GM18507 (cell line): ENCODE data around the gene ELMO1.

ENCODE experiments used
- DNase-seq: peaks from one replicate; pipeline ENCODE4 v3.0.0; 2011; ENCODE audit warnings: low read depth; ENCODE audit not compliant: insufficient read length; ENCODE audit errors: extremely low spot score
- FAIRE-seq: peaks from 2 replicates; lab custom pipeline; 2011; peaks lifted over from hg19 to GRCh38; lab: Jason Lieb, UNC

ELMO1 gene

GRCh38 chr7:36964297-36964696 lies 484.4 kb downstream of the ELMO1 start:
- no peak for DNase-seq
- FAIRE-seq, result no peak

GRCh38 chr7:36962367-36962766 lies 486.3 kb downstream of the ELMO1 start:
- FAIRE-seq (no peak), DNase-seq (no peak)

GRCh38 chr7:36961693-36962092 lies 487.0 kb downstream of the ELMO1 start:
- DNase-seq (no peak), FAIRE-seq (peak; percentile 55)

- FAIRE-seq, result no peak
These were observed 487.6 kb downstream of the ELMO1 start for GRCh38 chr7:36961097-36961496.

GRCh38 chr7:36960105-36960504 lies 488.6 kb downstream of the ELMO1 start:
- DNase-seq (no peak), FAIRE-seq (no peak)

More at GRCh38 chr7:36961097-36961496, 487.6 kb downstream of the ELMO1 start:
- no peak for DNase-seq

- no peak for DNase-seq
- no peak for FAIRE-seq
These were observed 490.4 kb downstream of the ELMO1 start for GRCh38 chr7:36958111-36958733.

GRCh38 chr7:36957620-36958019 lies 491.0 kb downstream of the ELMO1 start:
- FAIRE-seq (no peak), DNase-seq (no peak)

GRCh38 chr7:36956814-36957213 lies 491.9 kb downstream of the ELMO1 start:
- DNase-seq, result no peak
- FAIRE-seq, result no peak

GRCh38 chr7:36955456-36956129 lies 493.1 kb downstream of the ELMO1 start:
- no peak for DNase-seq
- FAIRE-seq, result peak; percentile 21

- peak; percentile 99 for FAIRE-seq
- peak; percentile 18 for DNase-seq
These were observed 497.4 kb downstream of the ELMO1 start for GRCh38 chr7:36951257-36951697.

GRCh38 chr7:36949711-36950600 lies 498.7 kb downstream of the ELMO1 start:
- DNase-seq (no peak), FAIRE-seq (peak; percentile 39)

GRCh38 chr7:36946401-36946739 lies 502.3 kb downstream of the ELMO1 start:
- FAIRE-seq, result no peak
- DNase-seq, result no peak

- no peak for FAIRE-seq
These were observed 502.9 kb downstream of the ELMO1 start for GRCh38 chr7:36945612-36946400.

GRCh38 chr7:36944838-36945237 lies 503.8 kb downstream of the ELMO1 start:
- no peak for FAIRE-seq
- no peak for DNase-seq

More at GRCh38 chr7:36945612-36946400, 502.9 kb downstream of the ELMO1 start:
- DNase-seq, result no peak

GRCh38 chr7:36943591-36944435 lies 504.9 kb downstream of the ELMO1 start:
- FAIRE-seq, result peak; percentile 67
- no peak for DNase-seq

GRCh38 chr7:36942955-36943354 lies 505.7 kb downstream of the ELMO1 start:
- no peak for FAIRE-seq

GRCh38 chr7:36942541-36942940 lies 506.1 kb downstream of the ELMO1 start:
- DNase-seq (no peak), FAIRE-seq (no peak)

More at GRCh38 chr7:36942955-36943354, 505.7 kb downstream of the ELMO1 start:
- DNase-seq, result no peak

GRCh38 chr7:36942025-36942424 lies 506.6 kb downstream of the ELMO1 start:
- DNase-seq, result no peak
- FAIRE-seq, result no peak

- FAIRE-seq, result no peak
- DNase-seq, result no peak
These were observed 507.3 kb downstream of the ELMO1 start for GRCh38 chr7:36941359-36941758.
